Posterior cingulate gyrus (tissue), 11 donors: Measurements from ENCODE around the gene EPHB2.

Source experiments
- DNase-seq, 10 donors: peaks; one replicate each; pipeline versions ENCODE4 v3.0.0 to v3.0.0-alpha.2; 2020 to 2021; ENCODE audit warnings: mixed read lengths in 3 of 10
- intact Hi-C: fragments of 100-400 bp; cut with DNase I; formaldehyde crosslinking; loops from one replicate; pipeline ENCODE4 v1.15.1; 2023

The EPHB2 gene

DNA sequence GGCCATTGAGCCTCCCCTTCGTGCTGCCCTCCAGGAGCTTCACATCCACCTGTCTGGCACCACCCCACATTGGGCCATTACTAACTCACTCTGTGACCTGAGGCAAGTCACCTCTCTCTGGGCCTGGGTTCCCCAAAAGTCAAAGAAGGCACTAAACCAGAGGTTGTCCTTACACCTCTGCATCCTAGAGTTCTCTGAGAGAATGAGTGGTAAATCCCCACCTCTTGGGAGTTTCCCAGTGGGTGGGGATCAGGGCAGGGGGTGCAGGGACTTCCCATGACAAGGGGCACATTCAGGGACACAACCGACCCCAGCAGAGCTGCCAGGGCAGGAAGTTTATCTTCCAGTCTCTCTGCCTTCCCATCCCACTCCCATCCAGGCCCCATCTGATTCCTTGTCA lies 99.7 kb downstream of the EPHB2 start:
- peak in 1 of 10 donors; percentile 72 for DNase-seq
- intact Hi-C loops, result no loop called here

DNA sequence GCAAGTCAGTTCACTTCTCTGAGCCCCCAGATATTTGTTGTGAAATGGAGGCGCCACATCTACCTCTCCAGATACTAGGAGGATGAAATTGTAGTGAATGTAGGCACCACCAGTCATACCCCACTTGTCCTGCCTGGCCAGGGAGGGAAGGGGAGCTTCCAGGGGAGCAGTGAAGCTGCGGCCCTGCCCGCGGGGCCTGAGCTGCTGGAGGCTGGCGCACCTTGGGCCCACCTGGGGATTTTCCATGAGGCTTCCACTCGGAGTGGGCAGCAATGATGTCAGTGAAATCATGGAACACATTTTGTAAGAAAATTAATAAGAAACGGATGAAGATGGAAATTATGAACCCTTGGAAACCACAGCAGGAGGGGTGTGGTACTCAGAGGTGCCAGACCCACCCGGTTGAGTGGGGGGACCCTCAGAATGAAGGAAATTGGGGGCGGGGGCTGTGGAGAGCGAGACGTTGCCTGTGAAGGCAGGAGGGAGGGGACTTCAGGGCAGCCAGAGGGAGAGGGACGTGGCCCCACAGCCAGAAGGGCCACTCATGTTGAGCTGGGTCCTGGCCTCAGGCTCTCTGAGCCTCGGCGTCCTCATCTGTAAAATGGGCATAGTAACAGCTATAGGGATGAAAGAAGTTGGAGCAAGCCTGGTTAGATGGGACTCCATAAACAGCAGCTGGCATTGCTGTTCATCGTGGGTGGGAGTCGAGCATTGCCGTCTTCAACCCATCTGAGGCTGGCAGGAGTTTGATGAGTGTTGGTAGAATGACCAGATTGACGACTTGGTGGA lies 101.6 kb downstream of the EPHB2 start:
- intact Hi-C loops, result no loop called here
- peak in 2 of 10 donors; percentile 19 to 61 for DNase-seq

GRCh38 chr1:22812993-22813790 lies 102.6 kb downstream of the EPHB2 start:
- DNase-seq, result peak in 2 of 10 donors; percentile 57 to 59
- intact Hi-C loops, result no loop called here

DNA sequence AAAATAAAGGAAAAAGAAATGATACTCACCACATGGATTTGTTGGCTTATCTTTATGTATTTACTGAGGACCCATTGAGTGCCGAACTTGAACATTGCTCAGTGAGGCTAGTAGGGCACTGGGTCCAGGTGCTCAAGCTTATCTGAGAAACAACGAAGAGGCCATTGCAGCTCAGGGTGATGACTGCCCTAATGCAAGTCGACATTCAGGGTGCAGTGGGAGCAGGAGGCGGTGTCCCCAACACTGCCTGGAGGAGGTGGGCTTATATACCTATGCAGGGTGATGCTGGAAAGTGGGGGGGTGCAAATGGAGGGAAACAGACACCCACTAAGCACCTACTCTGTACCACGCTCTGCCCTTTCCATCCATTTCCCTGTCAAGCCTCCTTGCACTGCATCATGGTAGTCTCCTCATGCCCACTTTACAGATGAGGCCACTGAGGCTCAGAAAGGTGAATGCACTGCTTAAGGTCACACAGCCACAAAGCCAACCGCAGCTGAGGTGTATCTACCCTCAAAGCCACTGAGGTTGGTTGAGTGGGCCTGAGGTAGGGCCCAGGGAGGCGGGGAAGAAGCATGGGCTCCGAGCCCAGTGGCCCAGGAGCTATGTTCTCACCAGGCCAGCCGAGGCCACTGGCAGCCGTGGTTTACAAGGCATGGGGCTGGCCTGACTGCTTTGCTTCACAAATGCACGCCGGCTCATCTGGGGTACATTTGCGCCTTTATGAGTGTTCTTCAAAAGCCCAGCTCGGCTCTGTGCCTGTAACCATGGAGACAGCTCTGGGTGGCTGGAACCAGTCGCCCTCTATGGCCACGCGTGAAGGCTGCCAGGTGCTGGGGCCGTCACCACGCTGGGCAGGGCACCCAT lies 103.8 kb downstream of the EPHB2 start:
- peak; percentile 57 to 96 (median 74) for DNase-seq
- intact Hi-C loops, result no loop called here

DNA sequence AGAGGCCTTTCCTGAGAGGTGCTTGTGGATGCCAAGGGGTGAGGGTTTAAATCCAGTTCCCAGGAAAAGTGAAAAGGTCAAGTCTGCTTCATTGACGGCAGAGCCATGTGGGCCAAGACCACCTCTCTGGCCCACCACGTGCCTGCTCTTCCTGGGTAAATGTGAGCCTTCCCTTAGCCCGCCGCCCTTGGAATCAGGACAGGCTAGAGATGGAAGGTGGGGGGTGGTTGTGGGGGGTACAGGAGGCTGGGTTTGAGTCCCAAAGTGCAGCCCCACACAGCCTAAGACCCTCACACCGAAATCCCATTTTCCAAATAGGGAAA lies 104.4 kb downstream of the EPHB2 start:
- DNase-seq, result peak in 1 of 10 donors; percentile 49
- intact Hi-C loops, result no loop called here

DNA sequence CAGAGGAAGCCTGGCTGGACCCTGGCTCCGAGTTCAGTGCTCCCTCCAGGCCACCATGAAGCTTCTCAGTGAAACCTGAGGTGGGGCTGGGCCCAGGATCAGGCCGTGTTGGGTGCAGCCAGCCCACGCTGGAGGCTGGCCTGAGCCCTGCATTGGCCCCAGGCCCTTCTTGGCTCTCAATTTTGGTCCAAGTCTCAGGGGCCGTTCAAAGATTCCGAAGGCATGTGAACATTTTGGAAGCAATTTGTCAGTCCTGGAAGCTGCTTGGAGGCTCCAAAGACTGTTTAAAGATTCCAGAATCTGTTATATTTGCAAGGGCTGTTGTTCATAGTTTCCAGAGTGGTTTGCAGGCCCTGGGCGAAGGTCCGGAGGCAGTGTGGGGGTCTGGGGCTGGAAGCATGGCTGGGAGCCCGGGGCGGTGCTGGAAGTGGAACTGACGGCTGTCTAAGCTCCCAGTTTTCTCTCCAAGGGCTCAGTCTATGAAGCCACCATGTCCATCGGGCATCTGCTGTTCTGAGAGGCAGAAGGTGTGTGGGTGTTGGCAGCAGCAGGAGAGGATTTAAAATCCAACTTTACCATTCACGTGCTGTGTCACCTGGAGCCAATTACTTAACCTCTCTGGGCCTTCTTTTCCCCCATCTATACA lies 104.9 kb downstream of the EPHB2 start:
- intact Hi-C loops, result no loop called here

GRCh38 chr1:22816067-22816775 lies 105.6 kb downstream of the EPHB2 start:
- intact Hi-C loops, result no loop called here
- DNase-seq, result peak in 2 of 10 donors; percentile 52 to 62

More for the DNA sequence above, 104.9 kb downstream of the EPHB2 start:
- DNase-seq, result peak in 6 of 10 donors; percentile 33 to 89 (median 50)

DNA sequence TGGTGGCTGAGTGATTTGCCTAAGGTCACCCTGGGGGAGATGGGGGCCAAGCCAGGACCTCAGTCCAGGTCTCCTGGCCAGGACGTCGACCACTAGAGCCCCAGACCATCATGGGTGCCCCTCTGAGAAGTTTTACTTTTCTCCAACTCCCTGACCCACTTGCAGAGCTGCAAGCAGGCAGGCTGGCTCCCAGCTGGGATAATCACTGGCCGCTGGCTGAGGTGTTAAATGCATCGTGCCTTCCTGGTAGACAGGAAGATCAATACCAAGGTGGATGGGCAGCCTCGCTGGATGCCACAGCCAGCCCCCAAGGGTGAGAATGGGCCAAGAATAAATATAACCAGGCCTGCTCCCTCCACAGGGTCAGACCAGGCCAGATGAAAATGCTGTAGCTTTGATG lies 106.2 kb downstream of the EPHB2 start:
- DNase-seq, result peak in 2 of 10 donors; percentile 39 to 67
- intact Hi-C loops, result no loop called here

DNA sequence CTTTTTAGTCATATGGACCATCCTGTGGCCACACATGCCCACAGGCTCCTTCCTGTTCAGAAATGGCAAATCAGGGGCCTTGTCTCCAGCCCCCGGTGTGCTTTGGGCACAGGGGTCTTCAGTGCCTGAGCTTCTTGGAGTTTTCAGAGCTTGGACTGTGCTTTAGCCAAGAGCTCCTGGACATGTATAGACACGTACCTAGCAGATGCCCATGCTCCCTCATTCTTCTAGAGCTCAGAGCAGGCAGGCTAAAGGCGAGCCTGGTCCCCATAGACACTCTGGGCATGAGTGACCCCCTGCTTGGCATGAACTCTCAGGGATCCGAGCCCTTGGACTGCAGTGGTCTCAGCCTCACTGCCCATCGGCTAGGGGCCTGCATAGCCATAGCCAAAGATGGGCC lies 106.8 kb downstream of the EPHB2 start:
- intact Hi-C loops, result no loop called here
- DNase-seq, result peak in 2 of 10 donors; percentile 15 to 34

DNA sequence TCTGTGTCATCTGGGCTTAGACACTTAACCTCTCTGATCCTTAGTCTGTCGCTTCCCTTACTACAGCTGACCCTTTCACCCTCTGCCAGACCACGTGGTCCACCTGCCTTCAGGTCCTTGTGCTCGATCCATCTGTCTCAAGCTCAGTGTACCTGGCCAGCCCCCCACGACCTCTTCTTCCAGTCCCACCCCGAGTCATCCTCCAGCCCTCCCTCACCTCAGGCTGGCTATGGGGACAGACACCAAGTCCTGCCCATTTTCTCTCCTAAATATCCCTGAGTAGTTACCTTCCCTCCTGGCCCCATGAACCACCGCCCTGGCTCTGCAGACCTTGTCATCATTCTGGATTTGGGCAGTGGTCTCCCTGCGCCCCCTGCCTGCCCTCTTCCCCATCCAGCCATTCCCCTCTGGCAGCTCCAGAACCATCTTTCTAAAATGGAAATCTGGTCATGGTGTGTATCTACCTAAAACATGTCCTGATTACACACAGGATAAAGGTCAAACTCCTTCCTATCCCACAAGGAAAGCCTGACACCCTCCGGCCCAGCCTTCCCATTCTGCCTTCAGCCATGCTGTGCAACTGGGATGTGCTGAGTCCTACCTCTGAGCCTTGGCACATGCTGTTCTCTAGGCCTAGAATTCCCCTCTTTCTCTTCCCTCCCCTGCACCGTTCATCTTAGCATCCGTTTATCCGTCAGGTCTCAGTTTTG lies 107.6 kb downstream of the EPHB2 start:
- peak in 1 of 10 donors; percentile 80 for DNase-seq
- intact Hi-C loops, result loop anchor here (2.0 kb wide), 1 partner anchor 43 kb away; no protein-coding TSS in a partner anchor

DNA sequence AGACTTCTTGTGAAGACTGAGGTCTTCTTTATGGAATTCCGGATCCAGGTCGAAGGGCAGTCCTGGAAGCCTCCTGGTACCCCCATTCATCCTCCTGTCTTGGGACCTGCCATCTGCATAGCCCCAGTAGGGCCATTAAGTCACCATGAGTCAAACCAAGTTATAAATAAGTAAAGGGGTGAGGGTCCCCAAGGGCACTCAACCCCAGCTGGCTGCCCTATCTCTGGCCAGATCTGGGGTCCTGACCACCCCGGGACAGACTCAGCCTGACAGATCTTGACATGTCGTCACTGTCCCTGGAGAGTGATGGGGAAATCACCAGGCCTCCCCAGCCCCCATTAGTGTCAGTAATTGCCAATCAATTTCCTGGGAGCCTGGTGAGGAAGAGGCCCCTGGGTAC lies 108.7 kb downstream of the EPHB2 start:
- DNase-seq, result peak in 2 of 10 donors; percentile 49 to 76
- intact Hi-C loops, result loop anchor here (2.0 kb wide), 1 partner anchor 41 kb away; no protein-coding TSS in a partner anchor

GRCh38 chr1:22821027-22821426 lies 110.4 kb downstream of the EPHB2 start:
- DNase-seq, result no peak

DNA sequence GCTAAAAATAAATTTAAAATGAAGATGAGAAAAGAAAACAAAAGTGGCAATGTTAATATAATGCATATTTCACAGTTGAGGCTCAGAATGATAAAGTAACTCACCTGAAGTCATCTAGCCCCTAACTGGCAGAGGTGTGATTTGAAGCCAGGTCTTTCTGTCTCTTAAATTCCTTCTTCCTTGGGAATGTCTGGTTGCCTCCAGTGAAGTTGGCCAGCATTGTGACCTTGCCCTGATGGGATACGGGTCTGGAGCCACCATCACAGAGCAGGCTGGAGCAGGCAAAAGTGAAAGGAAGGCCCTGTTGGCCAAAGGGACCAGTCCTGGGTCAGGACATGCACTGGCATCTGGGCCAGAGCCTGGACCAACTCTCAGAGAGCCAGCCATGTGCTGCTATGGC lies 111.7 kb downstream of the EPHB2 start:
- peak in 2 of 10 donors; percentile 43 to 70 for DNase-seq
- intact Hi-C loops, result no loop called here

More at GRCh38 chr1:22821027-22821426, 110.4 kb downstream of the EPHB2 start:
- intact Hi-C loops, result no loop called here

DNA sequence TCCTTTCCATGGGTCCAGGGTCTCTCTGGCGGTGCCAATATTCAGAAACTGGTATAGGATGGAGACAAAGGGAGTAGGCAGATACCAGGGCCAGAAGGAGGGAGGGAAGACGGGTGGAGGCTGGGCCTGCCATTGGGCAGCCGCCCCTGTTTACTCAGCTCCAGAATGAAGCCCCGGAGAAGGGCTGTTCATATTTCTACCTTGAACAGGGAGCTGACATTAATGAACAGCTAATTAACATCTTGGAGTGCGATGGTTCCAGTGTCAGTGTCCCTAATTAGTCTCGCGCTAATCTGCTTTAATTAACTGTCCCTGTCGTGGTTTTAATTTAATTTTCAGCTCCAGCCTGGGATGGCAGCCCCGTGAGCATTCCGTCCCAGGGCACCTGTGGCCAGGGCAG lies 113.8 kb downstream of the EPHB2 start:
- DNase-seq, result no peak
- intact Hi-C loops, result no loop called here

- intact Hi-C loops, result no loop called here
- DNase-seq, result no peak
Observed at GRCh38 chr1:22824975-22825374, 114.3 kb downstream of the EPHB2 start.

- peak in 1 of 10 donors; percentile 75 for DNase-seq
- intact Hi-C loops, result no loop called here
Observed at GRCh38 chr1:22825486-22826189, 115.0 kb downstream of the EPHB2 start.

- intact Hi-C loops, result no loop called here
- peak in 1 of 10 donors; percentile 72 for DNase-seq
Observed at GRCh38 chr1:22826604-22827580, 116.3 kb downstream of the EPHB2 start.
